Measurements from ENCODE around the gene SH2D2A. TPM values are rescaled to one million over a fixed set of nuclear protein-coding genes. Genes with fewer than 3 reads are reported as not detected.

SH2D2A gene
- total RNA-seq, 1 donor from 2014 or later: 1.8 TPM

DNA sequence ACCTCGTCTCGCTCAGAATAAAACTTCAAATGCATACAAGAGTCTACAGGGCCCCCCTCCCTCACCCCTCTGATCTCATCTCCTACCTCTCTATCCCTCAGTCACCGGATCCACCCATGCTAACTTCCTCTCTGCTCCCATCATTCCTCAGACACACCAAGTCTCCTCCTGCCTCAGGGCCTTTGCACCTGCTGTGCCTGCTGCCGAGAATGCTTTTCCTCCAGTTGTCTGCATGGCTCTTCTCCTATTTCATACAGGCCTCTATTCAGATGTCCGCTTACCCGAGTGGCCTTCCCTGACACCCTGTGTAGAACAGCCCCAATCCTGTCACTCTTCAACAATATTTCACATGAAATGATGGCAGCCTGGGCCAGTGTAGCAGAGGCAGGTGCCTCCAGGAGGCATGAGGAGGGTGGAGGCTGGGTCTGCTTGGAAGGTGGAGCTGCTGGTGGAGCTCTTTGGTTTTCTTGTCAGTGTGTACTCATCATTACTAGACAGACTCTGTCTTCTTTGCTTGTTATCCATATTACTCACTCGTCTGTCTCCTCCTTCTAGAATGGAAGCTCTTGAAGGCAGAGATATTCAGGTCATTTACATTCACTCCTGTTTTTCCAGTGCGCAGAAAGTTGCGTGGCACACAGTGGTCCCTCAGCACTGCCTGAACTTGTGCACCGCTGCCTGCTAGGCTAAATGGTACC, 4.2 kb downstream of the SH2D2A start:
- FAIRE-seq (peak; percentile 18), DNase-seq (ENCODE audit: low read depth) (peak; percentile 59)
- no peak for TF ChIP-seq CTCF (IDR thresholded peaks at IDR 0.05; ENCODE audit: insufficient read depth, low read length, severe bottlenecking)
- no peak overlapping the region for H3K4me3 ChIP-seq (ENCODE audit: low read depth, low read length)
- no peaks in the 10 kb centered on the region for H3K27me3 ChIP-seq (ENCODE audit: control insufficient read depth, insufficient read depth, low read length)
- no peaks in the 10 kb centered on the region for H3K36me3 ChIP-seq (ENCODE audit: control insufficient read depth, insufficient read depth, low read length)

- FAIRE-seq (no peak), DNase-seq (ENCODE audit: low read depth) (no peak)
- Histone ChIP-seq H3K4me3 (ENCODE audit: low read depth, low read length) (no peak overlapping the region), H3K27me3 (ENCODE audit: control insufficient read depth, insufficient read depth, low read length) (no peaks in the 10 kb centered on the region), H3K36me3 (ENCODE audit: control insufficient read depth, insufficient read depth, low read length) (no peaks in the 10 kb centered on the region)
- no peak for TF ChIP-seq CTCF (IDR thresholded peaks at IDR 0.05; ENCODE audit: insufficient read depth, low read length, severe bottlenecking)
Measured at GRCh38 chr1:156811168-156811567, 5.5 kb downstream of the SH2D2A start.

DNA sequence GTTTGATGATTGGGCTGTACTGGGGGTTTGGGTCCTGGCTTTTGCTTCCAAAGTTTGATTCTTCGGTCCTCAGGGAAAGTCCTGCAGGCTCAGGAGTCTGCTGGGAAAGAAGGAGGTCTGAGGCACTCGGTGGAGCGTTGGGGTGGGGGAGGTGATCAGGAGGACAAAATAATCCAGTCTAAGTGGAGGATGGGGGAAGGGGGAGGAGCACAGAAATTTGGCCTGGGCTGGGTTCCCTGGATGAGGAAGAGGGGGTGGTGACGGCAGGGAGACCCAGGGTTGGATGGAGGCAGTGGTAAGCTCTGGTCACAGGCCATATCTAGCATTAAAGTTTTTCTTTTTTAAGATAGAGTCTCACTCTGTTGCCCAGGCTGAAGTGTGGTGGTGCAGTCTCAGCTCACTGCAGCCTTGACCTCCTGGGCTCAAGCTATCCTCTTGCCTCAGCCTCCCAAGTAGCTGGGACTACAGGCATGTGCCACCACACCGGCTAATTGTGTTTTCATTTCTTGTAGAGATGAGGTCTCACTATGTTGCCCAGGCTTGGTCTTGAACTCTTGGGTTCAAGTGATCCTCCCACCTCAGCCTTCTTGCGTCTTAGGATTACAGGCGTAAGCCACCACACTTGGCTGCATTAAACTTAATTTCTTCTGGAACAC, 6.8 kb downstream of the SH2D2A start:
- no peak for FAIRE-seq
- H3K27me3 ChIP-seq (ENCODE audit: control insufficient read depth, insufficient read depth, low read length): no peaks in the 10 kb centered on the region
- no peaks in the 10 kb centered on the region for H3K36me3 ChIP-seq (ENCODE audit: control insufficient read depth, insufficient read depth, low read length)
- DNase-seq (ENCODE audit: low read depth): no peak
- no peak for TF ChIP-seq CTCF (IDR thresholded peaks at IDR 0.05; ENCODE audit: insufficient read depth, low read length, severe bottlenecking)
- no peak overlapping the region for H3K4me3 ChIP-seq (ENCODE audit: low read depth, low read length)

DNA sequence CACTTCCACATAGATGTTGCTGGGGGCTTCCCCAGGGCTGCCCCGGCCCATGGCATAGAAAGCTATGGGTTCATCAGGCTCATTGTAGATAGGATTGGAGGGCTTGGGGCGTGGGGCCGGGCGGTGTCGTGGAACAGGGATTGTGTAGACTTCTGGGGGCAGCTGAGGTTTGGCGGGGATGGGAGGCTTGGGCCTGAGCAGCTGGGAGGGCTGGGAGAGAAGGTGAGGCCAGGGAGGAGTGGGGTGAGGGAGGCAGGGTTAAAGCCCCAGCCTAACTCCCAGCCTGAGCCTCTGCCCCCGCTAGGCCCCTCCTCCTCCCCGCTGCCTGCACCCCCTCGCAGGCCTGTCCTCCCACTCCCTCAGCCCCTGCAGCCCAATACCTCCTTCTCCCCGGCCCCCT, 7.4 kb downstream of the SH2D2A start:
- DNase-seq (ENCODE audit: low read depth) (no peak), FAIRE-seq (no peak)
- Histone ChIP-seq H3K4me3 (ENCODE audit: low read depth, low read length) (no peak overlapping the region), H3K27me3 (ENCODE audit: control insufficient read depth, insufficient read depth, low read length) (no peaks in the 10 kb centered on the region), H3K36me3 (ENCODE audit: control insufficient read depth, insufficient read depth, low read length) (no peaks in the 10 kb centered on the region)
- TF ChIP-seq CTCF (IDR thresholded peaks at IDR 0.05; ENCODE audit: insufficient read depth, low read length, severe bottlenecking): no peak

GRCh38 chr1:156808186-156809030, 8.2 kb downstream of the SH2D2A start:
- Histone ChIP-seq H3K36me3 (ENCODE audit: control insufficient read depth, insufficient read depth, low read length) (no peaks in the 10 kb centered on the region), H3K27me3 (ENCODE audit: control insufficient read depth, insufficient read depth, low read length) (no peaks in the 10 kb centered on the region), H3K4me3 (ENCODE audit: low read depth, low read length) (no peak overlapping the region)
- DNase-seq (ENCODE audit: low read depth) (no peak), FAIRE-seq (no peak)
- TF ChIP-seq CTCF (IDR thresholded peaks at IDR 0.05; ENCODE audit: insufficient read depth, low read length, severe bottlenecking): no peak

Data from bronchial epithelial cell (primary cell).